Measurements from ENCODE around the gene CHCHD6.

The CHCHD6 gene

GRCh38 chr3:126887686-126888085, 183.6 kb downstream of the CHCHD6 start:
- TF ChIP-seq TAF1 (IDR thresholded peaks at IDR 0.05; ENCODE audit: borderline replicate concordance, insufficient read depth, low read length) (no peak), FOXP2 (optimal IDR thresholded peaks at IDR 0.05; ENCODE audit: borderline replicate concordance, extremely low read depth, extremely low read length, insufficient read depth) (no peak), REST (IDR thresholded peaks at IDR 0.05; ENCODE audit: insufficient read depth in 1 of 2, low read depth in 2 of 2, low read length in 2 of 2) (no peak), POLR2AphosphoS5 (IDR thresholded peaks at IDR 0.05; ENCODE audit: low read depth, low read length) (no peak), SIN3A (IDR thresholded peaks at IDR 0.05; ENCODE audit: borderline replicate concordance, insufficient read depth, low read length) (no peak)

- TF ChIP-seq FOXP2 (optimal IDR thresholded peaks at IDR 0.05; ENCODE audit: borderline replicate concordance, extremely low read depth, extremely low read length, insufficient read depth), result no peak
- TF ChIP-seq TAF1 (IDR thresholded peaks at IDR 0.05; ENCODE audit: borderline replicate concordance, insufficient read depth, low read length), result no peak
- no peak for TF ChIP-seq SIN3A (IDR thresholded peaks at IDR 0.05; ENCODE audit: borderline replicate concordance, insufficient read depth, low read length)
- TF ChIP-seq POLR2AphosphoS5 (IDR thresholded peaks at IDR 0.05; ENCODE audit: low read depth, low read length), result no peak
- no peak for TF ChIP-seq REST (IDR thresholded peaks at IDR 0.05; ENCODE audit: insufficient read depth in 1 of 2, low read depth in 2 of 2, low read length in 2 of 2)
These were observed 184.2 kb downstream of the CHCHD6 start for GRCh38 chr3:126888186-126888760.

GRCh38 chr3:126889276-126890201, 185.5 kb downstream of the CHCHD6 start:
- TF ChIP-seq SIN3A (IDR thresholded peaks at IDR 0.05; ENCODE audit: borderline replicate concordance, insufficient read depth, low read length) (no peak), FOXP2 (optimal IDR thresholded peaks at IDR 0.05; ENCODE audit: borderline replicate concordance, extremely low read depth, extremely low read length, insufficient read depth) (no peak), POLR2AphosphoS5 (IDR thresholded peaks at IDR 0.05; ENCODE audit: low read depth, low read length) (no peak), TAF1 (IDR thresholded peaks at IDR 0.05; ENCODE audit: borderline replicate concordance, insufficient read depth, low read length) (no peak), REST (IDR thresholded peaks at IDR 0.05; ENCODE audit: insufficient read depth in 1 of 2, low read depth in 2 of 2, low read length in 2 of 2) (no peak)

- TF ChIP-seq TAF1 (IDR thresholded peaks at IDR 0.05; ENCODE audit: borderline replicate concordance, insufficient read depth, low read length) (no peak), REST (IDR thresholded peaks at IDR 0.05; ENCODE audit: insufficient read depth in 1 of 2, low read depth in 2 of 2, low read length in 2 of 2) (no peak), POLR2AphosphoS5 (IDR thresholded peaks at IDR 0.05; ENCODE audit: low read depth, low read length) (no peak), SIN3A (IDR thresholded peaks at IDR 0.05; ENCODE audit: borderline replicate concordance, insufficient read depth, low read length) (no peak), FOXP2 (optimal IDR thresholded peaks at IDR 0.05; ENCODE audit: borderline replicate concordance, extremely low read depth, extremely low read length, insufficient read depth) (no peak)
These were observed 187.1 kb downstream of the CHCHD6 start for GRCh38 chr3:126891141-126891540.
